GM12878 (cell line): ENCODE results near the gene RAD9A. TPM values are rescaled to one million over a fixed set of nuclear protein-coding genes. Genes with fewer than 3 reads are reported as not detected.

ENCODE experiments used
- ATAC-seq: fragments of 200-7000 bp; cut with Tn5 transposase; 3 replicates; pipeline ENCODE4 v1.9.1; 2020; ENCODE audit warnings: mild to moderate bottlenecking, moderate library complexity
- BruUV-seq: library from RNA; stranded (reverse); fragments of 400-500 nt; replicated peaks from 2 replicates; lab custom pipeline; 2021; lab: Mats Ljungman, UMichigan
- CTCF ChIA-PET: fragments of 300-600 bp; sonication (Branson Sonifier 250); formaldehyde crosslinking; extraction: SDS; loops from one replicate; lab custom pipeline; 2021; ENCODE audit warnings: inconsistent platforms; lab: Yijun Ruan, JAX
- POLR2A ChIA-PET: fragments of 350-600 bp; formaldehyde crosslinking; extraction: SDS; loops from one replicate; lab custom pipeline; 2021; ENCODE audit warnings: inconsistent platforms; lab: Charles Lee
- RAD21 ChIA-PET: fragments of 300-600 bp; sonication (Branson Sonifier 250); formaldehyde crosslinking; loops from one replicate; lab custom pipeline; 2023; ENCODE audit warnings: antibody characterized with exemption; ENCODE audit not compliant: unreplicated experiment; lab: Charles Lee
- SMC1A ChIA-PET: fragments of 300-600 bp; sonication (Branson Sonifier 250); formaldehyde crosslinking; loops from one replicate; lab custom pipeline; 2023; ENCODE audit not compliant: unreplicated experiment, uncharacterized antibody; lab: Charles Lee
- DNase-seq: peaks from one replicate; pipeline ENCODE4 v3.0.0-alpha.2; 2011; ENCODE audit warnings: low read depth, low spot score
- FAIRE-seq: peaks from 3 replicates; lab custom pipeline; 2011; peaks lifted over from hg19 to GRCh38; lab: Jason Lieb, UNC
- H2AFZ ChIP-seq: 2 replicates; pipeline ENCODE4 v1.6.0; 2011; ENCODE audit warnings: low read depth, low read length, control low read depth; ENCODE audit not compliant: control insufficient read depth
- H3K27ac ChIP-seq: 2 replicates; pipeline ENCODE4 v1.5.1; 2011; ENCODE audit warnings: control low read depth; ENCODE audit not compliant: control insufficient read depth, insufficient read depth
- H3K27me3 ChIP-seq, 2 experiments: replicated peaks in 1 of 2; 2 replicates each; pipeline versions ENCODE4 v1.6.0 to v1.6.1; 2011; ENCODE audit warnings: low read length in 1 of 2; ENCODE audit not compliant: control insufficient read depth in 2 of 2, insufficient read depth in 2 of 2
- H3K36me3 ChIP-seq, 2 experiments: 2 replicates each; pipeline ENCODE4 v1.5.1; 2011; ENCODE audit warnings: low read length in 1 of 2; ENCODE audit not compliant: control insufficient read depth in 2 of 2, insufficient read depth in 2 of 2
- H3K4me1 ChIP-seq: 2 replicates; pipeline ENCODE4 v1.6.1; 2011; ENCODE audit warnings: mild to moderate bottlenecking, low read length, moderate library complexity, mixed read lengths; ENCODE audit not compliant: control insufficient read depth, insufficient read depth
- H3K4me2 ChIP-seq: 2 replicates; pipeline ENCODE4 v1.6.0; 2011; ENCODE audit warnings: control low read depth; ENCODE audit not compliant: control insufficient read depth, insufficient read depth
- H3K4me3 ChIP-seq: fragments of 200-600 bp; sonication (generic); 2 replicates; pipeline ENCODE4 v1.5.1; 2016
- H3K79me2 ChIP-seq: 2 replicates; pipeline ENCODE4 v1.6.0; 2011; ENCODE audit warnings: low read length; ENCODE audit not compliant: control insufficient read depth, insufficient read depth
- H3K9ac ChIP-seq: 2 replicates; pipeline ENCODE4 v1.8.0; 2011; ENCODE audit warnings: low read length, control low read depth, mixed read lengths; ENCODE audit not compliant: control insufficient read depth, insufficient read depth
- H3K9me3 ChIP-seq: replicated peaks from 3 replicates; pipeline ENCODE4 v1.5.1; 2011; ENCODE audit warnings: mild to moderate bottlenecking, low read length; ENCODE audit not compliant: control insufficient read depth, insufficient read depth
- H4K20me1 ChIP-seq: 2 replicates; pipeline ENCODE4 v1.6.0; 2011; ENCODE audit not compliant: control insufficient read depth, insufficient read depth
- CBX3 ChIP-seq: fragments of 200-600 bp; sonication (generic); IDR thresholded peaks from 2 replicates; pipeline ENCODE4 v1.6.1; 2016; ENCODE audit warnings: low read depth, borderline replicate concordance
- EGR1 ChIP-seq, 2 experiments: IDR thresholded peaks; 1 replicate in 1 of 2; 2 replicates in 1 of 2; pipeline ENCODE4 v1.6.1; 2011 to 2012; ENCODE audit warnings: low read depth in 2 of 2, low read length in 2 of 2, borderline replicate concordance in 1 of 2, mild to moderate bottlenecking in 1 of 2, moderate library complexity in 1 of 2
- GATAD2B ChIP-seq: fragments of 450-650 bp; conservative IDR thresholded peaks from 2 replicates; pipeline ENCODE4 v1.6.1; 2017; ENCODE audit warnings: low read depth, mild to moderate bottlenecking, moderate library complexity
- HCFC1 ChIP-seq: fragments of 150-350 bp; IDR thresholded peaks from 2 replicates; pipeline ENCODE4 v1.6.1; 2014; ENCODE audit warnings: low read length
- JUND ChIP-seq: IDR thresholded peaks from 2 replicates; pipeline ENCODE4 v1.6.1; 2012; ENCODE audit warnings: low read depth, mild to moderate bottlenecking, low read length, improper control_type of control experiment, moderate library complexity
- NBN ChIP-seq: fragments of 450-650 bp; IDR thresholded peaks from 2 replicates; pipeline ENCODE4 v1.6.1; 2016
- NR2F1 ChIP-seq: fragments of 450-650 bp; conservative IDR thresholded peaks from 2 replicates; pipeline ENCODE4 v1.6.1; 2017; ENCODE audit warnings: mild to moderate bottlenecking
- RFX5 ChIP-seq: IDR thresholded peaks from 2 replicates; pipeline ENCODE4 v1.6.1; 2011; ENCODE audit warnings: low read depth, low read length, improper control_type of control experiment
- SUPT20H ChIP-seq: IDR thresholded peaks from 2 replicates; pipeline ENCODE4 v1.6.1; 2011; ENCODE audit warnings: low read depth, mild to moderate bottlenecking, low read length, moderate library complexity, borderline replicate concordance; ENCODE audit not compliant: control insufficient read depth
- WGBS: methylation state at CpG from one replicate; pipeline ENCODE4 v1.1.6; 2016; ENCODE audit warnings: low lambda C conversion rate; ENCODE audit not compliant: insufficient replicate concordance, insufficient coverage; ENCODE audit errors: missing lambda C conversion rate; 5-methylcytosine and 5-hydroxymethylcytosine counted together
- in situ Hi-C: fragments of 300-500 bp; cut with MboI; formaldehyde crosslinking; loops from 9 replicates; pipeline ENCODE4 v1.14.3; 2018; ENCODE audit warnings: mixed read lengths
- intact Hi-C: fragments of 100-400 bp; cut with micrococcal nuclease; formaldehyde crosslinking; loops from one replicate; pipeline ENCODE4 v1.14.2; 2022; ENCODE audit not compliant: unreplicated experiment
- polyA plus RNA-seq, 11 experiments: library from polyadenylated mRNA; depleted of rRNA in 4 of 11; unstranded in 6 of 11; stranded (reverse) in 5 of 11; fragments of >200 nt; fragmentation: Nextera tagmentation in 4 of 11; fragmentation: Illumina TruSeq in 1 of 11; extraction: Ambion mirVana in 4 of 11; extraction: Trizol in 1 of 11; gene quantifications; 1 replicate in 1 of 11; 2 replicates in 10 of 11; pipeline versions ENCODE4 v1.2.1 to v1.2.3, GENCODE V29; 2011 to 2016; ENCODE audit warnings: inconsistent platforms in 2 of 11, missing spikeins in 2 of 11, low read depth in 1 of 11
- total RNA-seq, 4 experiments: library from RNA; depleted of rRNA in 3 of 4; stranded (reverse); fragments of >200 nt in 3 of 4; fragmentation: Illumina TruSeq in 1 of 4; extraction: Trizol in 1 of 4; gene quantifications; 2 replicates each; pipeline versions ENCODE4 v1.2.1 to v1.2.3, GENCODE V29; 2013 to 2021

The RAD9A gene
- total and polyA plus RNA-seq, 10 of the 15 experiments (the other 5 are each of a cell fraction or from before 2014, with no cell fraction given): 1.1 to 36.2 (median 19.8) TPM

GRCh38 chr11:67371911-67372320, 19.9 kb upstream of the RAD9A start (continued):
- TF ChIP-seq JUND (no peak), GATAD2B (0 out of 2 replicates have a peak, but pooled peaks have one; percentile 16)

GRCh38 chr11:67372321-67372992, 19.3 kb upstream of the RAD9A start:
- RAD21 ChIA-PET: interaction anchor here (1.1 to 6.5 kb wide), 6 partner anchors 10 to 253 kb away, joined by 3 to 122 read pairs (median 10); partner anchors contain the start of genes KDM2A and POLD4
- DNase-seq: no peak
- H3K4me1 ChIP-seq: peaks cover 25% of the 10 kb centered on the region
- ATAC-seq: no peak
- no peaks in the 10 kb centered on the region for H3K36me3 ChIP-seq
- peaks cover 2 to 9% of the 10 kb centered on the region in 2 experiments; a peak in 3 of 4 replicates for H3K27me3 ChIP-seq
- peak overlapping the region; percentile 39; the same call in 1 of the 2 replicates for H3K9ac ChIP-seq
- TF ChIP-seq NBN (no peak), RFX5 (no peak), SUPT20H (no peak), CBX3 (no peak), HCFC1 (no peak), NR2F1 (no peak), EGR1 (IDR thresholded peaks at IDR 0.05; ENCODE audit: borderline replicate concordance in 1 of 2, low read depth in 2 of 2, low read length in 2 of 2) (peak in 1 of 2 experiments; percentile 33; a peak in 2 of 3 replicates)
- TF ChIP-seq, all 136 proteins: peak for 1
- H4K20me1 ChIP-seq: peaks cover 8% of the 10 kb centered on the region; the same call in 1 of the 2 replicates
- intact Hi-C loops: no loop called here
- ChIA-PET POLR2A (interaction anchor here (0.5 to 5.1 kb wide), 9 partner anchors 8 to 531 kb away, joined by 3 to 42 read pairs (median 7); partner anchors contain the start of genes POLD4 and PPP1CA), CTCF (interaction anchor here (4.8 to 26.2 kb wide), 3 partner anchors 7 to 27 kb away, joined by 41 to 1301 read pairs (median 1301); partner anchors contain the start of genes CLCF1, POLD4 and RAD9A), SMC1A (interaction anchor here (1.7 to 21.3 kb wide), 3 partner anchors 9 to 27 kb away, joined by 4 to 646 read pairs (median 49); partner anchors contain the start of gene POLD4)
- H3K27ac ChIP-seq: no peak overlapping the region
- peak overlapping the region; percentile 92; the same call in 1 of the 2 replicates for H3K4me2 ChIP-seq
- FAIRE-seq: no peak
- WGBS: 2% methylated on average over 41 of the region's 78 CpGs
- H3K4me3 ChIP-seq: peak overlapping the region; percentile 88; the same call in 1 of the 2 replicates
- in situ Hi-C loops: no loop called here
- no TSS peak for BruUV-seq
- no peaks in the 10 kb centered on the region for H3K79me2 ChIP-seq
- H2AFZ ChIP-seq: no peak overlapping the region
- no peaks in the 10 kb centered on the region for H3K9me3 ChIP-seq
